LNCaP clone FGC (cell line): ENCODE data around the gene TIMM44.

ENCODE experiments used
- DNase-seq: peaks from one replicate; pipeline ENCODE4 v3.0.0-alpha.2; 2011; ENCODE audit warnings: low read depth
- H3K4me3 ChIP-seq: 2 replicates; pipeline ENCODE4 v1.5.1; 2011; ENCODE audit warnings: mild to moderate bottlenecking, low read depth, low read length, control low read depth
- CTCF ChIP-seq: IDR thresholded peaks from 2 replicates; pipeline ENCODE4 v1.5.1; 2012; ENCODE audit warnings: mild to moderate bottlenecking; ENCODE audit not compliant: control insufficient read depth, insufficient read depth; ENCODE audit errors: extremely low read depth

The TIMM44 gene

GRCh38 chr19:7912697-7913564 is 30.5 kb downstream of the TIMM44 start:
- TF ChIP-seq CTCF: no peak
- no peak overlapping the region for H3K4me3 ChIP-seq
- DNase-seq: no peak

GRCh38 chr19:7912144-7912696 is 31.2 kb downstream of the TIMM44 start:
- H3K4me3 ChIP-seq: no peak overlapping the region
- TF ChIP-seq CTCF: no peak
- no peak for DNase-seq

GRCh38 chr19:7911508-7912143 is 31.8 kb downstream of the TIMM44 start:
- no peak for DNase-seq
- no peak for TF ChIP-seq CTCF
- no peak overlapping the region for H3K4me3 ChIP-seq

- no peak for DNase-seq
- no peak overlapping the region for H3K4me3 ChIP-seq
- no peak for TF ChIP-seq CTCF
These were observed 32.9 kb downstream of the TIMM44 start for GRCh38 chr19:7910321-7911161.

- no peak for DNase-seq
- TF ChIP-seq CTCF: no peak
- H3K4me3 ChIP-seq: no peak overlapping the region
These were observed 33.9 kb downstream of the TIMM44 start for GRCh38 chr19:7909471-7910067.

- DNase-seq: no peak
- no peak overlapping the region for H3K4me3 ChIP-seq
- TF ChIP-seq CTCF: no peak
These were observed 34.6 kb downstream of the TIMM44 start for GRCh38 chr19:7908742-7909461.
